ENCODE data around the gene OSBPL2.

Gene OSBPL2

GRCh38 chr20:62303340-62304226, 65.3 kb downstream of the OSBPL2 start:
- DNase-seq = no peak

- DNase-seq = no peak
These were observed 66.2 kb downstream of the OSBPL2 start for GRCh38 chr20:62304331-62305148.

GRCh38 chr20:62305149-62305764, 66.9 kb downstream of the OSBPL2 start:
- no peak for DNase-seq

- DNase-seq = no peak
These were observed 67.6 kb downstream of the OSBPL2 start for GRCh38 chr20:62305765-62306413.

GRCh38 chr20:62306414-62307187, 68.3 kb downstream of the OSBPL2 start:
- no peak for DNase-seq

- no peak for DNase-seq
These were observed 69.1 kb downstream of the OSBPL2 start for GRCh38 chr20:62307226-62308101.

GRCh38 chr20:62308102-62308822, 69.9 kb downstream of the OSBPL2 start:
- DNase-seq = no peak

GRCh38 chr20:62309198-62309944, 71.0 kb downstream of the OSBPL2 start:
- no peak for DNase-seq

- DNase-seq = no peak
These were observed 71.8 kb downstream of the OSBPL2 start for GRCh38 chr20:62309947-62310756.

GRCh38 chr20:62310757-62311121, 72.4 kb downstream of the OSBPL2 start:
- no peak for DNase-seq

GRCh38 chr20:62311150-62311549, 72.8 kb downstream of the OSBPL2 start:
- DNase-seq = no peak

- no peak for DNase-seq
These were observed 73.7 kb downstream of the OSBPL2 start for GRCh38 chr20:62311832-62312661.

GRCh38 chr20:62312662-62312977, 74.3 kb downstream of the OSBPL2 start:
- no peak for DNase-seq

- no peak for DNase-seq
These were observed 74.7 kb downstream of the OSBPL2 start for GRCh38 chr20:62313021-62313420.

- DNase-seq = no peak
These were observed 75.4 kb downstream of the OSBPL2 start for GRCh38 chr20:62313460-62314338.

GRCh38 chr20:62314339-62314638, 76.0 kb downstream of the OSBPL2 start:
- DNase-seq = no peak

- no peak for DNase-seq
These were observed 76.5 kb downstream of the OSBPL2 start for GRCh38 chr20:62314711-62315302.

All from KG1 (cell line).